ENCODE results near the gene LETM1.
A peak's percentile ranks its signal among the peaks of the same experiment; 100 is the strongest.

LETM1 gene

DNA sequence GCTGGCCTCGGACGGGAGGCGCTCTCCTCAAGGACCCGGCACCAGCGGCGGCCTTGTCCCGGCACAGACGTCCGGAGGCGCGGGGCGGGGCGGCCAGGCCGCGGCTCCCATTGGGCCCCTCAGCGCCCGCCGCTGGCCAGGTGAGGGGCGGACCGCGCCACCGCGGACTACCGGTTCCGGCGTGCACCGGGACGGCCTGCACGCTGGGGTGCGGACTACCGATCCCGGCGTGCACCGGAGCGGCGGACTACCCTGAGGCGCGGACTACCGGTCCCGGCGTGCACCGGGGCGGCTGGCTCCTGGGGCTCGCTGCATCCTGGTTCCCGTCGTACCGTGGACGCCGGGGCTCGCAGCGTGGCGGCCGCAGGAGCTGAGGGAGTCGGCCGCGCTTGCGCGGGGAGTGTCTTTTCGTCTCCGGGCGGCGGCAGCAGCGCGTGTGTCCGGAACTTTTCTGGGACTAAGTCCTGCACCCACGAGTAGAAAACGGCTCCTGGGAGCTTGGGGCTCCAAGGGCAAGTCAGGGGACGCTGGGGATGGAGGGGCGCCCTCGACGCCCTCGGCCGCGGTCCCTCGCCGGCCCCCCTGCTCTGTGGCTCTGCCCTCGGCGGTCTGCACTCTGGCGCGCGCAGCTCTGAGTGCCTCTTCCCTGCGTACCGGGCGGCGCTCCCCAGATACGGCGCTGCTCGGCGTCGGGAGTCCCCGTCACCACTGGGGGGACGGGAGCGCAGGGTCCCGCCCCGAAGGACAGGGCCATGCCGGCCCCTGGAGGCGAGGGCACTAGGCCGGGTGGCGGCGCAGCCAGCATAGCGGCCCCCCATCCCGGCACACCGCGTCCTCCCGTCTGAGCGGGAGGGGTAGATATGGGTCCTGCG, at the start of gene LETM1:
Gene LETM1 (minus strand): TSS at position 86 of the 872 bp plus-strand sequence. CDS start 206 bp downstream, outside the sequence.
- DNase-seq = peak; percentile 88

- DNase-seq = no peak
Observed at GRCh38 chr4:1904042-1904441, 48.1 kb upstream of the LETM1 start.

- no peak for DNase-seq
Observed at GRCh38 chr4:1903035-1903434, 47.1 kb upstream of the LETM1 start.

DNA sequence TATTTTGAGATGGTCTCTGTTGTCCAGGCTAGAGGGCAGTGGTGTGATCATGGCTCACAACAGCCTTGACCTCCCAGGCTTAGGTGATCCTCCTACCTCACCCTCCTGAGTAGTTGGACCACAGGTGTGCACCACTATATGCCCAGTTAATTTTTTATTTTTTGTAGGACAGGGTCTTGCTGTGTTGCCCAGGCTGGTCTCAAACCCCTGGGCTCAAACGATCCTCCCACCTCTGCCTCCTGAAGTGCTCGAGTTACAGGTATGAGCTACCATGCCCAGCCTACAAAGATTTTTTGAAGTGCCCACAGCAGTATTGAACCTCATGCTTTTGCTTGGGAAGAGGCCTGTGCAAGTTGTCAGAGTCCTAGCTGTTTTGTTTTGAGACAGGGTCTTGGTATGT, 46.3 kb upstream of the LETM1 start:
- no peak for DNase-seq

GRCh38 chr4:1901127-1901526, 45.2 kb upstream of the LETM1 start:
- DNase-seq = no peak

- no peak for DNase-seq
Observed at GRCh38 chr4:1900624-1901023, 44.7 kb upstream of the LETM1 start.

DNA sequence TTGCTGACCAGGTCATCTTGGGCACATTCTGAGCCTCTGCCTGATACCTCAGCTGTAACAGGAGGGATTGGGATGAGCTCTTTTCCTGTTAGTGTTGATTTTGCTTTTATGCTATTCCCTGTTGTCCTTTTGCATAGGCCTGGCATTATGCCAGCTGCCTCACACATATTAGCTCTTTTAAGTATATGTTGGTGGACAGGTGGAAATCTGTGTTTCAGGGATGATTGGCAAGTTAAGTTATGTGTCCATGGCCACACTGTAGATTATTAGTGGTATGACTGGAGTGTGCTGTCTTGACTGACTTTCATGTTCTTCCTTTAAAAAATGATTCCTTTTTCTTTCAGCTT, 44.1 kb upstream of the LETM1 start:
- no peak for DNase-seq

GRCh38 chr4:1899149-1900086, 43.5 kb upstream of the LETM1 start:
- peak; percentile 77 for DNase-seq

DNA sequence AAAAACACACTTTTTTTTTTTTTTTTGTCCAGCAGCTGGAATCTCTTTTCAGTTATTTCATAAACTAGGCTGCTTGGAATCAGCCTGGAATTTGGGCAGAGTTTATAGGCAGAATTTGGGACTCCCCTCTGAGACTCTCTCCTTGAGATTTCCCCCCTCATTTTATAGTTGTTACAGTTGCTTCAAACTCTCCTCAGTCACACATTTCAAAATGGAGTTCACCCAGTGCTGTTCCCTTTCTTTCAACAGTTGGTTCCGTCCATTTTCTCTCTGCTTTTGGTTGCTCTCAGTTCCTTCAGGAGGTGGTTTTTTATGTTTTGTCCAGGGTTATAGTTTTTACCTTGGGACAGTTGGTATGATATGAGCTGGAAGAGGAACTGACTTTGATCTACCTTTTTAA, 42.7 kb upstream of the LETM1 start:
- no peak for DNase-seq

- DNase-seq = no peak
Observed at GRCh38 chr4:1898007-1898406, 42.1 kb upstream of the LETM1 start.

GRCh38 chr4:1896658-1896991, 40.7 kb upstream of the LETM1 start:
- no peak for DNase-seq

DNA sequence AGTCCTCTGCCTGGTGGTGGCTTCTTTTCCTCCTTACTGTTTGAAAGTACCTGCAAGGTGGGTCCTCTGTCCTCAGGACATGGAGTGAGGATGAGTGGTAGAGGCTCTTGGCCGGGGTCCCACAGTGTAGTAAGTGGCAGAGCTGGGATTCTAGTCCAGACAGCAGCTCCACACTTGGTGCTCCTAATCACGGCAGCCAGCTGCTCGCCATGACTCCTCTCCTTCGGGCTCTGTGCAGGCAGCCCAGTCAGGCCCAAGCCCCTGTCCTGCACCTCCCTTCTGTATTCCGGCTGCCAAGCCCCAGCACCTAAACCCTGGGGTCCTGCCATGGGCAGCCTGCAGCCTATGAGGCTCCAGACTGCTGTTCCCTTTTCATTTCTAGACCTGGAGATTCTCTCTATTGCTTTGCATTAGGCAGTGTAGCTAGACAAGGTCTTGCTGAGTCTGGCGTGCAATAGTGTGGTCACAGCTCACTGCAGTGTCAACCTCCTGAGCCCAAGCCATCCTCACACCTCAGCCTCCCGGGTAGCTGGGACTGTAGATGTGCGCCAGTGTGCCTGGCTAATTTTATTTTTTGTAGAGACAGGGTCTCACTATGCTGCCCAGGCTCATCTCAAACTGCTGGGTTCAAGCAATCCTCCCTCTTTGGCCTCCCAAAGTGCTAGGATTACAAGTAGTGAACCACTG, 40.2 kb upstream of the LETM1 start:
- no peak for DNase-seq

- no peak for DNase-seq
Observed at GRCh38 chr4:1890979-1891570, 35.1 kb upstream of the LETM1 start.

- no peak for DNase-seq
Observed at GRCh38 chr4:1887052-1887451, 31.1 kb upstream of the LETM1 start.

GRCh38 chr4:1885414-1885813, 29.5 kb upstream of the LETM1 start:
- no peak for DNase-seq

- DNase-seq = no peak
Observed at GRCh38 chr4:1883583-1883982, 27.6 kb upstream of the LETM1 start.

GRCh38 chr4:1882850-1883271, 26.9 kb upstream of the LETM1 start:
- DNase-seq = no peak

DNA sequence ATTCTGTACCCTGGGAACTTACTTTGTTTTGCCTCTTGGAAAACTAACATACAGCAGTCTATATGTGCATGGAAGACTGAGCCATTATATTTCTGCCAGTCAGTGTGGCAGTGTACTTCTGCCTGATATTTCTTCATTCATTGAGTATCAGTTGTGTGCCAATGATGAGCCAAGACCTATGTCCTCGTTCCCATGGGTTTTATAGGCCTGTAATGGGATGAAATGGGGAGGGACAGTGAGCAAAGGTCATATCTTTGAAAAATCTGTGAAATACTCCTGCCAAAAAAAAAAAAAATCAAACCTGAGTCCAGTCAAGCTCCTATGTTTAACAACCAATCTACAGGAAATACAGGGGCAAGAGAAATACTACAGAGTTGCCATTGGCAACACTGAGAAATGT, 24.4 kb upstream of the LETM1 start:
- DNase-seq = no peak

- no peak for DNase-seq
Observed at GRCh38 chr4:1879485-1879884, 23.5 kb upstream of the LETM1 start.

- no peak for DNase-seq
Observed at GRCh38 chr4:1874201-1874600, 18.2 kb upstream of the LETM1 start.

DNA sequence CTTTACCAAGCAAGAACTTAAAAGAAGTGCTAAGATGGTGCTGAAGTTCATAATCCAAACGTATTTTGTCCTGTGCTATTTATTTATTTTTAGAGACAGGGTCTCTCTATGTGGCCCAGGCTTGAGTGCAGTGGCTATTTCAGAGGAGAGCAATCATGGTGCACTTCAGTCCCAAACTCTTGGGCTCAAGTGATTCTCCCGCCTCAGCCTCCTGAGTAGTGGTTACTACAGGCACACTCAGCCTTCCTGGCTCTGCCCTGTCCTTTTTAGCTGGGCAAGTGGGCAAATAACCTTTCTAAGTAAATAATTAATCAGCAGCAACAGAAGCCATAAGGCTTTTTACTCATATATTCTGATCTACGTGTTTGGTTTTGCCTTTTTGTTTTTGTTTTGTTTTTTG, 17.8 kb upstream of the LETM1 start:
- no peak for DNase-seq

- DNase-seq = no peak
Observed at GRCh38 chr4:1873291-1873690, 17.3 kb upstream of the LETM1 start.

- peak; percentile 84 for DNase-seq
Observed at GRCh38 chr4:1872870-1873269, 16.9 kb upstream of the LETM1 start.

Data from EL (cell line).